Measurements from ENCODE around the gene NDUFA9. TPM values are rescaled to one million over a fixed set of nuclear protein-coding genes. Genes with fewer than 3 reads are reported as not detected.

Gene NDUFA9
- total and polyA plus RNA-seq, 2 of the 13 experiments (the other 11 are each of a cell fraction or from before 2014, with no cell fraction given), result 68.0 to 150 TPM

DNA sequence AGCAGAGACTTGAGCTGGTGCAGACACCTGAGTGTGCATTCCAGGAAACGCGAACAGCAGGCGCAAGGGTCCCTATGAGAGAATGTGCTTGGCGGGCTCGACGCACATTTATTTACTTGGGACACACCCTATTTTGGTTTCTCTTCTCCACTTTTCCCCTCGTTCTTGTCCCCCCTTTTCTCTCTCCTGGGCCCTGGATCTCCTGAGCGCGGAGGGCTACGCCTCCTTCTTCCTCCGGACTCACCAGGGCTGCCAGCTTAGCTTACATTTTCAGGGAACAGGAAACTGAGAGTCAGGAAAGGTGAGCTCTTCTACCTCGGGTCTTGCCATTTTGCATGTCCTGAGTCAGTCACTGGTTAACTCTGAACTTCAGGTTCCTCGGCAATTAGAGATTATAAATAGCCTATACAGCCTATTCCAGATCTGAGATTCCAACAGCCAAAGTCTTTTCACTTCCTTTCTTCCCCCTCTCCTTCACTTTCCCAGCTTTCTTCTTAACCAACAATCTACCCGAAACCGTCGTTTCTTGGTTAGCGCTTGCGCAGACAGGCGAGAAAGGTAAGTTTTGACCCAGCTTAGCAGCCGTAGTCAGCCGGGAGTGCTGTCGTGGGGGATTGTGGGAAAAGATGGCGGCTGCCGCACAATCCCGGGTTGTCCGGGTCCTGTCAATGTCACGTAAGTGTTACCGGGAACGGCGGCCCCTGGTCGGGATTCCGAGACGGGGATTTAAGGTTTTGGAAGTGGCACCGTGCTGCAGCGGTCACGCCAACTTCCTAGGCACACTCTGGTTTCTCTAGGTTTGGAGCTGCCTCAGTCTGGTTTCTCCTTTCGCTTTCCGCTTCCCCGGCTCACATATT lies at the start of gene NDUFA9, which contains the start of gene AKAP3 (continued):
- TF ChIP-seq GZF1 (CRISPR knock-in tag; IDR thresholded peaks at IDR 0.05), result no peak
- no peak for TF ChIP-seq ZNF496 (CRISPR knock-in tag; IDR thresholded peaks at IDR 0.05; ENCODE audit: insufficient replicate concordance)
- TF ChIP-seq, protein P1, sequence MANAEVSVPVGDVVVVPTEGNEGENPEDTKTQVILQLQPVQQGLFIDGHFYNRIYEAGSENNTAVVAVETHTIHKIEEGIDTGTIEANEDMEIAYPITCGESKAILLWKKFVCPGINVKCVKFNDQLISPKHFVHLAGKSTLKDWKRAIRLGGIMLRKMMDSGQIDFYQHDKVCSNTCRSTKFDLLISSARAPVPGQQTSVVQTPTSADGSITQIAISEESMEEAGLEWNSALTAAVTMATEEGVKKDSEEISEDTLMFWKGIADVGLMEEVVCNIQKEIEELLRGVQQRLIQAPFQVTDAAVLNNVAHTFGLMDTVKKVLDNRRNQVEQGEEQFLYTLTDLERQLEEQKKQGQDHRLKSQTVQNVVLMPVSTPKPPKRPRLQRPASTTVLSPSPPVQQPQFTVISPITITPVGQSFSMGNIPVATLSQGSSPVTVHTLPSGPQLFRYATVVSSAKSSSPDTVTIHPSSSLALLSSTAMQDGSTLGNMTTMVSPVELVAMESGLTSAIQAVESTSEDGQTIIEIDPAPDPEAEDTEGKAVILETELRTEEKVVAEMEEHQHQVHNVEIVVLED (CRISPR knock-in tag; IDR thresholded peaks at IDR 0.05; ENCODE audit: borderline replicate concordance), result peak; percentile 56; the same call in 1 of the 2 replicates
- peak; percentile 71; the same call in 1 of the 2 replicates for TF ChIP-seq U2AF2 (IDR thresholded peaks at IDR 0.05; ENCODE audit: low read depth, low read length)
- TF ChIP-seq ZNF20 (CRISPR knock-in tag; IDR thresholded peaks at IDR 0.05), result no peak
- TF ChIP-seq, protein P2, sequence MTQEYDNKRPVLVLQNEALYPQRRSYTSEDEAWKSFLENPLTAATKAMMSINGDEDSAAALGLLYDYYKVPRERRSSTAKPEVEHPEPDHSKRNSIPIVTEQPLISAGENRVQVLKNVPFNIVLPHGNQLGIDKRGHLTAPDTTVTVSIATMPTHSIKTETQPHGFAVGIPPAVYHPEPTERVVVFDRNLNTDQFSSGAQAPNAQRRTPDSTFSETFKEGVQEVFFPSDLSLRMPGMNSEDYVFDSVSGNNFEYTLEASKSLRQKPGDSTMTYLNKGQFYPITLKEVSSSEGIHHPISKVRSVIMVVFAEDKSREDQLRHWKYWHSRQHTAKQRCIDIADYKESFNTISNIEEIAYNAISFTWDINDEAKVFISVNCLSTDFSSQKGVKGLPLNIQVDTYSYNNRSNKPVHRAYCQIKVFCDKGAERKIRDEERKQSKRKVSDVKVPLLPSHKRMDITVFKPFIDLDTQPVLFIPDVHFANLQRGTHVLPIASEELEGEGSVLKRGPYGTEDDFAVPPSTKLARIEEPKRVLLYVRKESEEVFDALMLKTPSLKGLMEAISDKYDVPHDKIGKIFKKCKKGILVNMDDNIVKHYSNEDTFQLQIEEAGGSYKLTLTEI (CRISPR knock-in tag; conservative IDR thresholded peaks at IDR 0.05), result no peak
- TF ChIP-seq, protein P3, sequence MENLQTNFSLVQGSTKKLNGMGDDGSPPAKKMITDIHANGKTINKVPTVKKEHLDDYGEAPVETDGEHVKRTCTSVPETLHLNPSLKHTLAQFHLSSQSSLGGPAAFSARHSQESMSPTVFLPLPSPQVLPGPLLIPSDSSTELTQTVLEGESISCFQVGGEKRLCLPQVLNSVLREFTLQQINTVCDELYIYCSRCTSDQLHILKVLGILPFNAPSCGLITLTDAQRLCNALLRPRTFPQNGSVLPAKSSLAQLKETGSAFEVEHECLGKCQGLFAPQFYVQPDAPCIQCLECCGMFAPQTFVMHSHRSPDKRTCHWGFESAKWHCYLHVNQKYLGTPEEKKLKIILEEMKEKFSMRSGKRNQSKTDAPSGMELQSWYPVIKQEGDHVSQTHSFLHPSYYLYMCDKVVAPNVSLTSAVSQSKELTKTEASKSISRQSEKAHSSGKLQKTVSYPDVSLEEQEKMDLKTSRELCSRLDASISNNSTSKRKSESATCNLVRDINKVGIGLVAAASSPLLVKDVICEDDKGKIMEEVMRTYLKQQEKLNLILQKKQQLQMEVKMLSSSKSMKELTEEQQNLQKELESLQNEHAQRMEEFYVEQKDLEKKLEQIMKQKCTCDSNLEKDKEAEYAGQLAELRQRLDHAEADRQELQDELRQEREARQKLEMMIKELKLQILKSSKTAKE (CRISPR knock-in tag; IDR thresholded peaks at IDR 0.05; ENCODE audit: borderline replicate concordance), result no peak
- peak; percentile 78; the same call in 1 of the 2 replicates for TF ChIP-seq ZNF703 (CRISPR knock-in tag; IDR thresholded peaks at IDR 0.05; ENCODE audit: borderline replicate concordance)
- TF ChIP-seq, protein P4, sequence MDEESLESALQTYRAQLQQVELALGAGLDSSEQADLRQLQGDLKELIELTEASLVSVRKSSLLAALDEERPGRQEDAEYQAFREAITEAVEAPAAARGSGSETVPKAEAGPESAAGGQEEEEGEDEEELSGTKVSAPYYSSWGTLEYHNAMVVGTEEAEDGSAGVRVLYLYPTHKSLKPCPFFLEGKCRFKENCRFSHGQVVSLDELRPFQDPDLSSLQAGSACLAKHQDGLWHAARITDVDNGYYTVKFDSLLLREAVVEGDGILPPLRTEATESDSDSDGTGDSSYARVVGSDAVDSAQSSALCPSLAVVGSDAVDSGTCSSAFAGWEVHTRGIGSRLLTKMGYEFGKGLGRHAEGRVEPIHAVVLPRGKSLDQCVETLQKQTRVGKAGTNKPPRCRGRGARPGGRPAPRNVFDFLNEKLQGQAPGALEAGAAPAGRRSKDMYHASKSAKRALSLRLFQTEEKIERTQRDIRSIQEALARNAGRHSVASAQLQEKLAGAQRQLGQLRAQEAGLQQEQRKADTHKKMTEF (CRISPR knock-in tag; IDR thresholded peaks at IDR 0.05), result peak; percentile 73
- TF ChIP-seq HNF4A (CRISPR knock-in tag; IDR thresholded peaks at IDR 0.05), result no peak
- TF ChIP-seq MEIS1 (CRISPR knock-in tag; IDR thresholded peaks at IDR 0.05; ENCODE audit: borderline replicate concordance), result 0 out of 2 replicates have a peak, but pooled peaks have one; percentile 21
- 0 out of 2 replicates have a peak, but pooled peaks have one; percentile 63 for TF ChIP-seq ZNF547 (CRISPR knock-in tag; IDR thresholded peaks at IDR 0.05)
- TF ChIP-seq, protein P5, sequence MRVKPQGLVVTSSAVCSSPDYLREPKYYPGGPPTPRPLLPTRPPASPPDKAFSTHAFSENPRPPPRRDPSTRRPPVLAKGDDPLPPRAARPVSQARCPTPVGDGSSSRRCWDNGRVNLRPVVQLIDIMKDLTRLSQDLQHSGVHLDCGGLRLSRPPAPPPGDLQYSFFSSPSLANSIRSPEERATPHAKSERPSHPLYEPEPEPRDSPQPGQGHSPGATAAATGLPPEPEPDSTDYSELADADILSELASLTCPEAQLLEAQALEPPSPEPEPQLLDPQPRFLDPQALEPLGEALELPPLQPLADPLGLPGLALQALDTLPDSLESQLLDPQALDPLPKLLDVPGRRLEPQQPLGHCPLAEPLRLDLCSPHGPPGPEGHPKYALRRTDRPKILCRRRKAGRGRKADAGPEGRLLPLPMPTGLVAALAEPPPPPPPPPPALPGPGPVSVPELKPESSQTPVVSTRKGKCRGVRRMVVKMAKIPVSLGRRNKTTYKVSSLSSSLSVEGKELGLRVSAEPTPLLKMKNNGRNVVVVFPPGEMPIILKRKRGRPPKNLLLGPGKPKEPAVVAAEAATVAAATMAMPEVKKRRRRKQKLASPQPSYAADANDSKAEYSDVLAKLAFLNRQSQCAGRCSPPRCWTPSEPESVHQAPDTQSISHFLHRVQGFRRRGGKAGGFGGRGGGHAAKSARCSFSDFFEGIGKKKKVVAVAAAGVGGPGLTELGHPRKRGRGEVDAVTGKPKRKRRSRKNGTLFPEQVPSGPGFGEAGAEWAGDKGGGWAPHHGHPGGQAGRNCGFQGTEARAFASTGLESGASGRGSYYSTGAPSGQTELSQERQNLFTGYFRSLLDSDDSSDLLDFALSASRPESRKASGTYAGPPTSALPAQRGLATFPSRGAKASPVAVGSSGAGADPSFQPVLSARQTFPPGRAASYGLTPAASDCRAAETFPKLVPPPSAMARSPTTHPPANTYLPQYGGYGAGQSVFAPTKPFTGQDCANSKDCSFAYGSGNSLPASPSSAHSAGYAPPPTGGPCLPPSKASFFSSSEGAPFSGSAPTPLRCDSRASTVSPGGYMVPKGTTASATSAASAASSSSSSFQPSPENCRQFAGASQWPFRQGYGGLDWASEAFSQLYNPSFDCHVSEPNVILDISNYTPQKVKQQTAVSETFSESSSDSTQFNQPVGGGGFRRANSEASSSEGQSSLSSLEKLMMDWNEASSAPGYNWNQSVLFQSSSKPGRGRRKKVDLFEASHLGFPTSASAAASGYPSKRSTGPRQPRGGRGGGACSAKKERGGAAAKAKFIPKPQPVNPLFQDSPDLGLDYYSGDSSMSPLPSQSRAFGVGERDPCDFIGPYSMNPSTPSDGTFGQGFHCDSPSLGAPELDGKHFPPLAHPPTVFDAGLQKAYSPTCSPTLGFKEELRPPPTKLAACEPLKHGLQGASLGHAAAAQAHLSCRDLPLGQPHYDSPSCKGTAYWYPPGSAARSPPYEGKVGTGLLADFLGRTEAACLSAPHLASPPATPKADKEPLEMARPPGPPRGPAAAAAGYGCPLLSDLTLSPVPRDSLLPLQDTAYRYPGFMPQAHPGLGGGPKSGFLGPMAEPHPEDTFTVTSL (CRISPR knock-in tag; IDR thresholded peaks at IDR 0.05; ENCODE audit: borderline replicate concordance), result no peak
